GM12878 (cell line): ENCODE data around the gene DUSP16. TPM values are rescaled to one million over a fixed set of nuclear protein-coding genes. Genes with fewer than 3 reads are reported as not detected.

Experiments used
- BRCA1 ChIP-seq: IDR thresholded peaks from 2 replicates; pipeline ENCODE4 v1.6.1; 2011; ENCODE audit warnings: low read depth, low read length, improper control_type of control experiment
- CHD1 ChIP-seq: IDR thresholded peaks from 2 replicates; pipeline ENCODE4 v1.6.1; 2012; ENCODE audit warnings: low read depth, low read length, improper control_type of control experiment
- CHD4 ChIP-seq: fragments of 200-600 bp; sonication (generic); IDR thresholded peaks from 2 replicates; pipeline ENCODE4 v1.6.1; 2016; ENCODE audit warnings: mild to moderate bottlenecking
- EGR1 ChIP-seq, 2 experiments: IDR thresholded peaks; 1 replicate in 1 of 2; 2 replicates in 1 of 2; pipeline ENCODE4 v1.6.1; 2011 to 2012; ENCODE audit warnings: low read depth in 2 of 2, low read length in 2 of 2, borderline replicate concordance in 1 of 2, mild to moderate bottlenecking in 1 of 2, moderate library complexity in 1 of 2
- EZH2 ChIP-seq: IDR thresholded peaks from 2 replicates; pipeline ENCODE4 v1.6.1; 2012; ENCODE audit warnings: low read depth, mild to moderate bottlenecking, control low read depth, inconsistent platforms, low read length, borderline replicate concordance; ENCODE audit not compliant: control insufficient read depth
- GATAD2B ChIP-seq: fragments of 450-650 bp; conservative IDR thresholded peaks from 2 replicates; pipeline ENCODE4 v1.6.1; 2017; ENCODE audit warnings: low read depth, mild to moderate bottlenecking, moderate library complexity
- IKZF1 ChIP-seq: fragments of 450-650 bp; conservative IDR thresholded peaks from 2 replicates; pipeline ENCODE4 v1.6.1; 2017; ENCODE audit warnings: antibody characterized with exemption, mild to moderate bottlenecking
- IRF4 ChIP-seq: IDR thresholded peaks from 2 replicates; pipeline ENCODE4 v1.6.1; 2011; ENCODE audit warnings: low read depth, low read length
- LARP7 ChIP-seq: fragments of 450-650 bp; IDR thresholded peaks from 2 replicates; pipeline ENCODE4 v1.6.1; 2017; ENCODE audit warnings: mild to moderate bottlenecking
- NFIC ChIP-seq: IDR thresholded peaks from 2 replicates; pipeline ENCODE4 v1.6.1; 2012; ENCODE audit warnings: low read depth, mild to moderate bottlenecking, inconsistent platforms, low read length, moderate library complexity
- NFXL1 ChIP-seq: fragments of 450-650 bp; IDR thresholded peaks from 2 replicates; pipeline ENCODE4 v1.6.1; 2017; ENCODE audit warnings: antibody characterized with exemption, mild to moderate bottlenecking, borderline replicate concordance
- SIX5 ChIP-seq: IDR thresholded peaks from 2 replicates; pipeline ENCODE4 v1.6.1; 2011; ENCODE audit warnings: mild to moderate bottlenecking, low read depth, low read length, moderate library complexity; ENCODE audit not compliant: severe bottlenecking
- WRNIP1 ChIP-seq: IDR thresholded peaks from 2 replicates; pipeline ENCODE4 v1.6.1; 2011; ENCODE audit warnings: low read depth, low read length, improper control_type of control experiment, borderline replicate concordance
- ZBTB33 ChIP-seq: fragments of 450-650 bp; IDR thresholded peaks from 2 replicates; pipeline ENCODE4 v1.6.1; 2017; ENCODE audit warnings: mild to moderate bottlenecking
- polyA plus RNA-seq, 11 experiments: library from polyadenylated mRNA; depleted of rRNA in 4 of 11; unstranded in 6 of 11; stranded (reverse) in 5 of 11; fragments of >200 nt; fragmentation: Nextera tagmentation in 4 of 11; fragmentation: Illumina TruSeq in 1 of 11; extraction: Ambion mirVana in 4 of 11; extraction: Trizol in 1 of 11; gene quantifications; 1 replicate in 1 of 11; 2 replicates in 10 of 11; pipeline versions ENCODE4 v1.2.1 to v1.2.3, GENCODE V29; 2011 to 2016; ENCODE audit warnings: inconsistent platforms in 2 of 11, missing spikeins in 2 of 11, low read depth in 1 of 11
- total RNA-seq, 4 experiments: library from RNA; depleted of rRNA in 3 of 4; stranded (reverse); fragments of >200 nt in 3 of 4; fragmentation: Illumina TruSeq in 1 of 4; extraction: Trizol in 1 of 4; gene quantifications; 2 replicates each; pipeline versions ENCODE4 v1.2.1 to v1.2.3, GENCODE V29; 2013 to 2021
- TF ChIP-seq, protein P1 (sequence below): fragments of 450-650 bp; IDR thresholded peaks from 2 replicates; pipeline ENCODE4 v1.6.1; 2017; ENCODE audit warnings: mild to moderate bottlenecking, moderate library complexity
- TF ChIP-seq, protein P2 (sequence below): IDR thresholded peaks from 2 replicates; pipeline ENCODE4 v1.6.1; 2012; ENCODE audit warnings: improper control_type of control experiment, low read depth, low read length; ENCODE audit not compliant: insufficient replicate concordance
- TF ChIP-seq, protein P3 (sequence below): IDR thresholded peaks from 2 replicates; pipeline ENCODE4 v1.6.1; 2012; ENCODE audit warnings: low read depth, low read length, improper control_type of control experiment

Gene DUSP16
- total and polyA plus RNA-seq, 10 of the 15 experiments (the other 5 are each of a cell fraction or from before 2014, with no cell fraction given): 3.9 to 75.3 (median 26.8) TPM

- TF ChIP-seq, protein P1, sequence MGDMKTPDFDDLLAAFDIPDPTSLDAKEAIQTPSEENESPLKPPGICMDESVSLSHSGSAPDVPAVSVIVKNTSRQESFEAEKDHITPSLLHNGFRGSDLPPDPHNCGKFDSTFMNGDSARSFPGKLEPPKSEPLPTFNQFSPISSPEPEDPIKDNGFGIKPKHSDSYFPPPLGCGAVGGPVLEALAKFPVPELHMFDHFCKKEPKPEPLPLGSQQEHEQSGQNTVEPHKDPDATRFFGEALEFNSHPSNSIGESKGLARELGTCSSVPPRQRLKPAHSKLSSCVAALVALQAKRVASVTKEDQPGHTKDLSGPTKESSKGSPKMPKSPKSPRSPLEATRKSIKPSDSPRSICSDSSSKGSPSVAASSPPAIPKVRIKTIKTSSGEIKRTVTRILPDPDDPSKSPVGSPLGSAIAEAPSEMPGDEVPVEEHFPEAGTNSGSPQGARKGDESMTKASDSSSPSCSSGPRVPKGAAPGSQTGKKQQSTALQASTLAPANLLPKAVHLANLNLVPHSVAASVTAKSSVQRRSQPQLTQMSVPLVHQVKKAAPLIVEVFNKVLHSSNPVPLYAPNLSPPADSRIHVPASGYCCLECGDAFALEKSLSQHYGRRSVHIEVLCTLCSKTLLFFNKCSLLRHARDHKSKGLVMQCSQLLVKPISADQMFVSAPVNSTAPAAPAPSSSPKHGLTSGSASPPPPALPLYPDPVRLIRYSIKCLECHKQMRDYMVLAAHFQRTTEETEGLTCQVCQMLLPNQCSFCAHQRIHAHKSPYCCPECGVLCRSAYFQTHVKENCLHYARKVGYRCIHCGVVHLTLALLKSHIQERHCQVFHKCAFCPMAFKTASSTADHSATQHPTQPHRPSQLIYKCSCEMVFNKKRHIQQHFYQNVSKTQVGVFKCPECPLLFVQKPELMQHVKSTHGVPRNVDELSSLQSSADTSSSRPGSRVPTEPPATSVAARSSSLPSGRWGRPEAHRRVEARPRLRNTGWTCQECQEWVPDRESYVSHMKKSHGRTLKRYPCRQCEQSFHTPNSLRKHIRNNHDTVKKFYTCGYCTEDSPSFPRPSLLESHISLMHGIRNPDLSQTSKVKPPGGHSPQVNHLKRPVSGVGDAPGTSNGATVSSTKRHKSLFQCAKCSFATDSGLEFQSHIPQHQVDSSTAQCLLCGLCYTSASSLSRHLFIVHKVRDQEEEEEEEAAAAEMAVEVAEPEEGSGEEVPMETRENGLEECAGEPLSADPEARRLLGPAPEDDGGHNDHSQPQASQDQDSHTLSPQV: peak; percentile 79; the same call in 1 of the 2 replicates
- TF ChIP-seq LARP7 (0 out of 2 replicates have a peak, but pooled peaks have one; percentile 15), GATAD2B (no peak; the same call in 1 of the 2 replicates), CHD1 (0 out of 2 replicates have a peak, but pooled peaks have one; percentile 52), EGR1 (IDR thresholded peaks at IDR 0.05; ENCODE audit: borderline replicate concordance in 1 of 2, low read depth in 2 of 2, low read length in 2 of 2) (no peak), NFIC (no peak; the same call in 1 of the 2 replicates), EZH2 (no peak), IRF4 (0 out of 2 replicates have a peak, but pooled peaks have one; percentile 12), ZBTB33 (no peak), BRCA1 (no peak), SIX5 (no peak), IKZF1 (no peak), NFXL1 (no peak), WRNIP1 (peak; percentile 85; the same call in 1 of the 2 replicates), CHD4 (no peak)
- TF ChIP-seq, protein P2, sequence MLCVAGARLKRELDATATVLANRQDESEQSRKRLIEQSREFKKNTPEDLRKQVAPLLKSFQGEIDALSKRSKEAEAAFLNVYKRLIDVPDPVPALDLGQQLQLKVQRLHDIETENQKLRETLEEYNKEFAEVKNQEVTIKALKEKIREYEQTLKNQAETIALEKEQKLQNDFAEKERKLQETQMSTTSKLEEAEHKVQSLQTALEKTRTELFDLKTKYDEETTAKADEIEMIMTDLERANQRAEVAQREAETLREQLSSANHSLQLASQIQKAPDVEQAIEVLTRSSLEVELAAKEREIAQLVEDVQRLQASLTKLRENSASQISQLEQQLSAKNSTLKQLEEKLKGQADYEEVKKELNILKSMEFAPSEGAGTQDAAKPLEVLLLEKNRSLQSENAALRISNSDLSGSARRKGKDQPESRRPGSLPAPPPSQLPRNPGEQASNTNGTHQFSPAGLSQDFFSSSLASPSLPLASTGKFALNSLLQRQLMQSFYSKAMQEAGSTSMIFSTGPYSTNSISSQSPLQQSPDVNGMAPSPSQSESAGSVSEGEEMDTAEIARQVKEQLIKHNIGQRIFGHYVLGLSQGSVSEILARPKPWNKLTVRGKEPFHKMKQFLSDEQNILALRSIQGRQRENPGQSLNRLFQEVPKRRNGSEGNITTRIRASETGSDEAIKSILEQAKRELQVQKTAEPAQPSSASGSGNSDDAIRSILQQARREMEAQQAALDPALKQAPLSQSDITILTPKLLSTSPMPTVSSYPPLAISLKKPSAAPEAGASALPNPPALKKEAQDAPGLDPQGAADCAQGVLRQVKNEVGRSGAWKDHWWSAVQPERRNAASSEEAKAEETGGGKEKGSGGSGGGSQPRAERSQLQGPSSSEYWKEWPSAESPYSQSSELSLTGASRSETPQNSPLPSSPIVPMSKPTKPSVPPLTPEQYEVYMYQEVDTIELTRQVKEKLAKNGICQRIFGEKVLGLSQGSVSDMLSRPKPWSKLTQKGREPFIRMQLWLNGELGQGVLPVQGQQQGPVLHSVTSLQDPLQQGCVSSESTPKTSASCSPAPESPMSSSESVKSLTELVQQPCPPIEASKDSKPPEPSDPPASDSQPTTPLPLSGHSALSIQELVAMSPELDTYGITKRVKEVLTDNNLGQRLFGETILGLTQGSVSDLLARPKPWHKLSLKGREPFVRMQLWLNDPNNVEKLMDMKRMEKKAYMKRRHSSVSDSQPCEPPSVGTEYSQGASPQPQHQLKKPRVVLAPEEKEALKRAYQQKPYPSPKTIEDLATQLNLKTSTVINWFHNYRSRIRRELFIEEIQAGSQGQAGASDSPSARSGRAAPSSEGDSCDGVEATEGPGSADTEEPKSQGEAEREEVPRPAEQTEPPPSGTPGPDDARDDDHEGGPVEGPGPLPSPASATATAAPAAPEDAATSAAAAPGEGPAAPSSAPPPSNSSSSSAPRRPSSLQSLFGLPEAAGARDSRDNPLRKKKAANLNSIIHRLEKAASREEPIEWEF: no peak
- TF ChIP-seq, protein P3, sequence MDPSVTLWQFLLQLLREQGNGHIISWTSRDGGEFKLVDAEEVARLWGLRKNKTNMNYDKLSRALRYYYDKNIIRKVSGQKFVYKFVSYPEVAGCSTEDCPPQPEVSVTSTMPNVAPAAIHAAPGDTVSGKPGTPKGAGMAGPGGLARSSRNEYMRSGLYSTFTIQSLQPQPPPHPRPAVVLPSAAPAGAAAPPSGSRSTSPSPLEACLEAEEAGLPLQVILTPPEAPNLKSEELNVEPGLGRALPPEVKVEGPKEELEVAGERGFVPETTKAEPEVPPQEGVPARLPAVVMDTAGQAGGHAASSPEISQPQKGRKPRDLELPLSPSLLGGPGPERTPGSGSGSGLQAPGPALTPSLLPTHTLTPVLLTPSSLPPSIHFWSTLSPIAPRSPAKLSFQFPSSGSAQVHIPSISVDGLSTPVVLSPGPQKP: no peak
These were observed 19.7 kb upstream of the DUSP16 start (continued) for GRCh38 chr12:12582193-12582881.
